ENCODE results near the gene MEIOC. TPM values are rescaled to one million over a fixed set of nuclear protein-coding genes. Genes with fewer than 3 reads are reported as not detected.

Gene MEIOC
- total RNA-seq = 0.10 TPM in 1 of 2 replicates, not detected in the other

DNA sequence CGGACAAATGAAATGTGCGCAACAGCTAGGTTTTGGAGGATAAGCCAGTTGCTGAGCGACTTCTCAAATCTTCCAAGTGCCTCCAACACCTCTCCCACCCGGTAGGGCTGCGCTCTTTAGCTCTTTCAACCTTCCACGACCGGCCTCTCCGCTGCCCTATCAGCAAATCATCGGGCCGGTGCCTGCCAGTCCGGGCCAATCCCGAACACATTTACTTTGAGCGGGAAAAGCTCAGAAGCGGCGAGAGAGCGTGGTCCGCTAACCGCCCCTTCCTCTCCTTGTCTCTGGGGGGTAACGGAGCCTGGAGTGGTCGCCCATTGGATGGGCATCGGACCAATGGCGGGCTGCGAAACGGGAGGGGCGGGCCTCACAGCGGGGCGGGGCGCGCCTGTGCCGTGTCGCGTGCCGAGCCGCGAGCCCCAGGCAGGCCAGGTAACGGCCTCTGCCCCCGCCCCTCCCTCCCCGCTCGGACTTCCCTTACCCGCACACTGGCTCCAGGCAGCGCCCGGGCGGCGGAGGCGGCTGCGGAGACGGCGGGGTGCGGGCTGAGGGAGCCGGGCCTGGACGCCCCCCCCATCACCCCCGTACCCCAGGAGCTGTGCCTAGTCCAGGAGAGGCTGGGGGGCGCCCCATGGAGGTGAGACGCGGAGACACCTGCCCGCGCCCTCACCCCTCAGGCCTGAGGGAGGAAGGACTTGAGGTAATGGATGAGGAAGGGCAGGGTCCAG, at the start of gene MEIOC:
Gene MEIOC, plus strand, starts transcription at position 486 of the 728 bp plus-strand sequence. Its CDS starts 146 bp downstream, at position 632.

DNA sequence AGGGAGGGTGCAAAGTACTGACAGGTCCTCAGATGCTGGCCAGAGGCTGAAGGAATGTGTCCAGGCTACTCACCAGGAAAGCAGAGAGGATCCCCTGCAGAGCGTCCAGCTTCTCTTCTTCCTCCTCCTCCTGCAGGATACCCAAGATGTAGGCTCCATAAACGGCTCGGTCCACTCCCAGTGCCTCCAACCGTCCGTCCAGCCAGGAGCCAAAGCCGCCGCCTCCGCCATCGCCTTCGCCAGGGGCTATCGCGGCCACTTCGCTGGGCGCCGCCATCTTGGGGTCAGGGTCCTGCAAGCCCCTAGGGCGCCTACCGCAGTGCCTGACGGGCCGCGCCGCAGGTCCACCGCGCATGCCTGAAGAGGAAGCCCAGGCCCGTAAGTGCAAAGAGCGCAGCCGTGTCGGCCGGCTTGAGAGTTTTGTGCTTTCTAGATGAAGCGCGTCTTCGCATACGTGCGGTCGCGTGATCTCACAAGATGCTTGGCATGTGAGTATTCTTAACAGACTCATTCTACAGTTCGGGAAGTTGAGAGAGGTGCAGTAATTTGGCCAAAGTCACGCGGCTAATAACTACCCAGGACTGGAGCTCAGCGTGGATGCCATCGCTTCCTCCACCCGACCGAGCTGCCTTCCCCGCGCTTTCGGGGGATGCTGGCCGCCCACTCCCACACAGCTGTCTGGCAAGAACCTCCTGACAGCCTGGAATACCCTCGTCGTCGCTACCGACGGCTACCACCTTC, 33.4 kb downstream of the MEIOC start, which contains the start of gene CCDC43:
Gene CCDC43, minus strand, starts transcription at position 300 of the 741 bp plus-strand sequence. Its CDS starts 23 bp downstream, at position 277.

GRCh38 chr17:44708401-44709263, 52.4 kb downstream of the MEIOC start, which contains the start of gene DBF4B:
Gene DBF4B (plus strand): TSS chr17:44708665. CDS start chr17:44708821, 156 bp downstream.

Small RNA genes within 50 kb of the gene (small RNA-seq; reads per million reads assigned to genes)
- gene RN7SL819P (not detected), gene SMCO4P1 (not detected)

Other genes starting within 250 kb of the MEIOC start
- gene GPATCH8, start 153.1 kb upstream of the MEIOC start, total RNA-seq = 20.9 and 28.8 TPM in 2 replicates
- 0.38 and 0.65 TPM in 2 replicates for gene FZD2, start 99.0 kb upstream of the MEIOC start, total RNA-seq
- 31.0 and 38.7 TPM in 2 replicates for gene CCDC43, start 33.3 kb downstream of the MEIOC start, total RNA-seq
- 4.6 and 5.6 TPM in 2 replicates for gene DBF4B, start 52.2 kb downstream of the MEIOC start, total RNA-seq
- under 0.01 and 0.10 TPM in 2 replicates for gene ADAM11, start 102.5 kb downstream of the MEIOC start, total RNA-seq
- gene GJC1, start 173.8 kb downstream of the MEIOC start, total RNA-seq = 3.3 and 14.6 TPM in 2 replicates
- gene HIGD1B, start 191.4 kb downstream of the MEIOC start, total RNA-seq = not detected in 2 replicates
- gene EFTUD2, start 243.0 kb downstream of the MEIOC start, total RNA-seq = 134 and 180 TPM in 2 replicates